IMR-90 (cell line): Measurements from ENCODE around the gene SERINC3. TPM values are rescaled to one million over a fixed set of nuclear protein-coding genes. Genes with fewer than 3 reads are reported as not detected.
A peak's percentile ranks its signal among the peaks of the same experiment; 100 is the strongest.

ENCODE experiments used
- ATAC-seq: fragments of 200-7000 bp; cut with Tn5 transposase; 2 replicates; pipeline ENCODE4 v1.9.1; 2020; ENCODE audit warnings: low read depth, mild to moderate bottlenecking, moderate library complexity
- BruUV-seq: library from RNA; stranded (reverse); fragments of 400-500 nt; replicated peaks from 2 replicates; lab custom pipeline; 2021; lab: Mats Ljungman, UMichigan
- CTCF ChIA-PET: fragments of 300-600 bp; formaldehyde crosslinking; extraction: SDS; loops from one replicate; lab custom pipeline; 2021; ENCODE audit warnings: antibody characterized with exemption; lab: Yijun Ruan, JAX
- POLR2A ChIA-PET: fragments of 300-600 bp; sonication (Branson Sonifier 250); formaldehyde crosslinking; loops from one replicate; lab custom pipeline; 2022; ENCODE audit warnings: antibody characterized with exemption; ENCODE audit not compliant: unreplicated experiment; lab: Charles Lee
- DNase-seq: peaks from one replicate; pipeline ENCODE4 v3.0.0; 2013
- H2AFZ ChIP-seq: replicated peaks from 2 replicates; pipeline ENCODE3; 2013; ENCODE audit warnings: low read length, mild to moderate bottlenecking; ENCODE audit not compliant: poor library complexity
- H2AK5ac ChIP-seq: 2 replicates; pipeline ENCODE4 v1.6.1; 2013; ENCODE audit warnings: low read depth, low read length, inconsistent platforms
- H2AK9ac ChIP-seq: replicated peaks from 2 replicates; pipeline ENCODE3; 2013; ENCODE audit warnings: mild to moderate bottlenecking, low read depth, low read length, moderate library complexity; ENCODE audit not compliant: poor library complexity
- H2BK120ac ChIP-seq: 2 replicates; pipeline ENCODE4 v1.6.1; 2013; ENCODE audit warnings: low read depth, low read length, inconsistent platforms
- H2BK15ac ChIP-seq: 3 replicates; pipeline ENCODE4 v1.6.1; 2013; ENCODE audit warnings: low read depth, low read length, inconsistent platforms
- H2BK20ac ChIP-seq: 2 replicates; pipeline ENCODE4 v1.6.1; 2013; ENCODE audit warnings: low read depth, mild to moderate bottlenecking, inconsistent platforms, low read length, moderate library complexity
- H2BK5ac ChIP-seq: 2 replicates; pipeline ENCODE4 v1.6.1; 2013; ENCODE audit warnings: mild to moderate bottlenecking, low read depth, low read length, inconsistent platforms; ENCODE audit not compliant: poor library complexity, severe bottlenecking
- H3K14ac ChIP-seq: replicated peaks from 2 replicates; pipeline ENCODE4 v1.6.1; 2013; ENCODE audit warnings: low read depth, low read length, inconsistent platforms
- H3K18ac ChIP-seq: 2 replicates; pipeline ENCODE4 v1.6.1; 2013; ENCODE audit warnings: low read depth, low read length, control low read depth
- H3K23ac ChIP-seq: 2 replicates; pipeline ENCODE4 v1.6.1; 2013; ENCODE audit warnings: low read depth, low read length, inconsistent platforms
- H3K27ac ChIP-seq: 2 replicates; pipeline ENCODE4 v1.5.1; 2013; ENCODE audit warnings: mild to moderate bottlenecking, control low read depth, low read length; ENCODE audit not compliant: insufficient read depth
- H3K27me3 ChIP-seq: 2 replicates; pipeline ENCODE4 v1.6.1; 2013; ENCODE audit warnings: low read length; ENCODE audit not compliant: control insufficient read depth, insufficient read depth
- H3K36me3 ChIP-seq: 2 replicates; pipeline ENCODE4 v1.6.1; 2013; ENCODE audit warnings: low read length, mixed read lengths; ENCODE audit not compliant: control insufficient read depth, insufficient read depth
- H3K4ac ChIP-seq: 2 replicates; pipeline ENCODE4 v1.6.1; 2013; ENCODE audit warnings: low read depth, low read length, inconsistent platforms
- H3K4me1 ChIP-seq: 2 replicates; pipeline ENCODE4 v1.6.1; 2013; ENCODE audit warnings: low read length, mixed read lengths; ENCODE audit not compliant: control insufficient read depth, insufficient read depth
- H3K4me2 ChIP-seq: 2 replicates; pipeline ENCODE4 v1.6.1; 2013; ENCODE audit warnings: low read depth, mild to moderate bottlenecking, control low read depth, low read length, moderate library complexity
- H3K4me3 ChIP-seq: 2 replicates; pipeline ENCODE4 v1.5.1; 2013; ENCODE audit warnings: low read depth, mild to moderate bottlenecking, control low read depth, low read length, moderate library complexity; ENCODE audit not compliant: insufficient read depth
- H3K56ac ChIP-seq: 2 replicates; pipeline ENCODE4 v1.6.1; 2013; ENCODE audit warnings: low read length, inconsistent platforms; ENCODE audit not compliant: insufficient read depth; ENCODE audit errors: extremely low read depth
- H3K79me1 ChIP-seq, 2 experiments: 2 replicates each; pipeline ENCODE4 v1.6.1; 2013; ENCODE audit warnings: low read length in 2 of 2, inconsistent platforms in 1 of 2, low read depth in 1 of 2
- H3K9ac ChIP-seq: 2 replicates; pipeline ENCODE4 v1.6.1; 2013; ENCODE audit warnings: low read depth, low read length, control low read depth
- H3K9me1 ChIP-seq: 2 replicates; pipeline ENCODE4 v1.6.1; 2013; ENCODE audit warnings: low read length, inconsistent platforms; ENCODE audit not compliant: insufficient read depth
- H3K9me3 ChIP-seq: 2 replicates; pipeline ENCODE4 v1.6.1; 2013; ENCODE audit warnings: low read length; ENCODE audit not compliant: control insufficient read depth, insufficient read depth
- H4K20me1 ChIP-seq: 2 replicates; pipeline ENCODE4 v1.6.1; 2013; ENCODE audit warnings: low read length, inconsistent platforms; ENCODE audit not compliant: insufficient read depth
- H4K5ac ChIP-seq: 2 replicates; pipeline ENCODE4 v1.6.1; 2013; ENCODE audit warnings: mild to moderate bottlenecking, low read depth, low read length, control low read depth
- H4K8ac ChIP-seq, 2 experiments: 2 replicates each; pipeline ENCODE4 v1.6.1; 2013; ENCODE audit warnings: low read depth in 2 of 2, low read length in 2 of 2, control low read depth in 1 of 2, inconsistent platforms in 1 of 2
- H4K91ac ChIP-seq: 2 replicates; pipeline ENCODE4 v1.6.1; 2013; ENCODE audit warnings: low read depth, low read length, inconsistent platforms; ENCODE audit not compliant: insufficient read depth
- BHLHE40 ChIP-seq: fragments of 150-350 bp; IDR thresholded peaks from 2 replicates; pipeline ENCODE4 v1.6.1; 2016; ENCODE audit warnings: mild to moderate bottlenecking, low read depth, low read length
- CHD1 ChIP-seq: IDR thresholded peaks from 2 replicates; pipeline ENCODE4 v1.6.1; 2012; ENCODE audit warnings: low read depth, low read length, improper control_type of control experiment
- FOS ChIP-seq: fragments of 150-350 bp; IDR thresholded peaks from 2 replicates; pipeline ENCODE4 v1.6.1; 2016; ENCODE audit warnings: low read depth, low read length
- MXI1 ChIP-seq: IDR thresholded peaks from 2 replicates; pipeline ENCODE4 v1.6.1; 2012; ENCODE audit warnings: low read depth, mild to moderate bottlenecking, low read length, moderate library complexity, borderline replicate concordance
- NFE2L2 ChIP-seq: fragments of 150-350 bp; IDR thresholded peaks from 2 replicates; pipeline ENCODE4 v1.6.1; 2016; ENCODE audit warnings: low read depth, mild to moderate bottlenecking, low read length
- POLR2A ChIP-seq: IDR thresholded peaks from 2 replicates; pipeline ENCODE4 v1.6.1; 2012; ENCODE audit warnings: mild to moderate bottlenecking, low read depth, low read length
- SMC3 ChIP-seq: fragments of 150-350 bp; IDR thresholded peaks from 2 replicates; pipeline ENCODE4 v1.6.1; 2016; ENCODE audit warnings: low read depth, mild to moderate bottlenecking, antibody characterized with exemption, low read length, moderate library complexity
- USF2 ChIP-seq: fragments of 150-350 bp; IDR thresholded peaks from 2 replicates; pipeline ENCODE4 v1.6.1; 2017; ENCODE audit warnings: mild to moderate bottlenecking, antibody characterized with exemption, low read length, low read depth
- WGBS, 2 experiments: methylation state at CpG; one replicate each; pipeline versions ENCODE4 v1.1.5 to v1.1.7; 2013; ENCODE audit warnings: missing lambda C conversion rate in 2 of 2; ENCODE audit not compliant: insufficient read length in 1 of 2; ENCODE audit errors: extremely low coverage in 2 of 2; 5-methylcytosine and 5-hydroxymethylcytosine counted together
- dilution Hi-C: fragments of 300-500 bp; cut with HindIII; formaldehyde crosslinking; loops from one replicate; pipeline ENCODE4 v1.14.3; 2018; ENCODE audit warnings: low sequenced_read_pairs; ENCODE audit not compliant: unreplicated experiment
- in situ Hi-C: fragments of 300-500 bp; cut with MboI; formaldehyde crosslinking; loops from 3 replicates; pipeline ENCODE4 v1.14.3; 2019; ENCODE audit warnings: low sequenced_read_pairs, inconsistent platforms, mixed read lengths
- intact Hi-C: fragments of 100-400 bp; cut with micrococcal nuclease; formaldehyde crosslinking; loops from 2 replicates; pipeline ENCODE4 v1.10.0; 2022
- polyA plus RNA-seq, 3 experiments: library from polyadenylated mRNA; depleted of rRNA; stranded (reverse); fragments of >200 nt; gene quantifications; 2 replicates each; pipeline ENCODE4 v1.2.3, GENCODE V29; 2012; ENCODE audit warnings: low replicate concordance in 1 of 3
- total RNA-seq: library from RNA; depleted of rRNA; stranded (reverse); fragments of >200 nt; gene quantifications from 2 replicates; pipeline ENCODE4 v1.2.3, GENCODE V29; 2012
- TF ChIP-seq, protein P1 (sequence below): conservative IDR thresholded peaks from 2 replicates; pipeline ENCODE4 v1.5.1; 2012; ENCODE audit warnings: mild to moderate bottlenecking, low read depth, low read length, improper control_type of control experiment

SERINC3 gene
- total and polyA plus RNA-seq, 2 of the 4 experiments (the other 2 are of a cell fraction), result 101 to 132 TPM

DNA sequence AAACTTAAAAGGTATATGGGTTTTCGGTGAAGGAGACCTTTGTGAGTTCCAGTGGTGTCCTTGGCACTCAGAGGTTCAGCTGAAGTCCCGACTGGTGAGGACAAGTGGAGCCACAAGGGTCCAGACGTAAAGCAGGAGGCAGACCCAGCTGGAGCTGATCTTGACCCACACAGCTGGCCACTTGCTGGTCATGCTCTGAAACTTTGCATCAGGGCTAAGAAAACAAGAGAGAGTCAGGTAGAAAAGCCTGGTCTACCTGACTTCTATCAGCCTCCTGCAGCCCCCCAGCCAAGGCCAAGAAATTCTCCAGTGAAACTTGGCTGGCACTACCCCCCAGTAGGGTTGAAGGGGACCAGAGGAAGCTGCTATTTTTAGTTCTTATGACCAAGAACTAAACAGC lies 21.6 kb downstream of the SERINC3 start:
- Histone ChIP-seq H2AK9ac (no peak overlapping the region), H2BK5ac (no peak overlapping the region), H2BK15ac (no peak overlapping the region), H3K4me2 (no peak overlapping the region), H2AFZ (no peak overlapping the region), H4K20me1 (peaks cover 16% of the 10 kb centered on the region; the same call in 1 of the 2 replicates), H3K4ac (no peak overlapping the region), H3K9ac (no peak overlapping the region), H2BK20ac (no peak overlapping the region), H4K5ac (no peak overlapping the region), H3K14ac (no peak overlapping the region), H3K9me1 (peaks cover 15% of the 10 kb centered on the region), H2AK5ac (0 out of 2 replicates have a peak overlapping the region, but pooled peaks have one; percentile 55), H3K36me3 (peaks cover 38% of the 10 kb centered on the region), H4K8ac (no peak overlapping the region), H3K23ac (no peak overlapping the region), H3K27me3 (no peaks in the 10 kb centered on the region), H3K9me3 (no peaks in the 10 kb centered on the region), H3K4me3 (no peak overlapping the region), H3K79me1 (peaks cover 32 to 46% of the 10 kb centered on the region in 2 experiments), H3K56ac (no peak overlapping the region), H3K18ac (no peak overlapping the region), H2BK120ac (no peak overlapping the region), H3K27ac (no peak overlapping the region), H4K91ac (no peak overlapping the region), H3K4me1 (peaks cover 20% of the 10 kb centered on the region)
- ATAC-seq, result no peak
- dilution Hi-C loops (no loop called here), in situ Hi-C loops (no loop called here), intact Hi-C loops (no loop called here)
- DNase-seq, result no peak
- POLR2A ChIA-PET, result no interaction called here
- BruUV-seq, result no TSS peak
- WGBS, 2 experiments, result no CpG with 5 or more reads among the region's 3 CpGs
- TF ChIP-seq POLR2A (no peak), MXI1 (no peak), SMC3 (no peak), USF2 (no peak), CHD1 (no peak), NFE2L2 (no peak), FOS (no peak), BHLHE40 (no peak)
- TF ChIP-seq, protein P1, sequence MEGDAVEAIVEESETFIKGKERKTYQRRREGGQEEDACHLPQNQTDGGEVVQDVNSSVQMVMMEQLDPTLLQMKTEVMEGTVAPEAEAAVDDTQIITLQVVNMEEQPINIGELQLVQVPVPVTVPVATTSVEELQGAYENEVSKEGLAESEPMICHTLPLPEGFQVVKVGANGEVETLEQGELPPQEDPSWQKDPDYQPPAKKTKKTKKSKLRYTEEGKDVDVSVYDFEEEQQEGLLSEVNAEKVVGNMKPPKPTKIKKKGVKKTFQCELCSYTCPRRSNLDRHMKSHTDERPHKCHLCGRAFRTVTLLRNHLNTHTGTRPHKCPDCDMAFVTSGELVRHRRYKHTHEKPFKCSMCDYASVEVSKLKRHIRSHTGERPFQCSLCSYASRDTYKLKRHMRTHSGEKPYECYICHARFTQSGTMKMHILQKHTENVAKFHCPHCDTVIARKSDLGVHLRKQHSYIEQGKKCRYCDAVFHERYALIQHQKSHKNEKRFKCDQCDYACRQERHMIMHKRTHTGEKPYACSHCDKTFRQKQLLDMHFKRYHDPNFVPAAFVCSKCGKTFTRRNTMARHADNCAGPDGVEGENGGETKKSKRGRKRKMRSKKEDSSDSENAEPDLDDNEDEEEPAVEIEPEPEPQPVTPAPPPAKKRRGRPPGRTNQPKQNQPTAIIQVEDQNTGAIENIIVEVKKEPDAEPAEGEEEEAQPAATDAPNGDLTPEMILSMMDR, result no peak
- CTCF ChIA-PET, result interaction anchor here (0.7 kb wide), 1 partner anchor 26 kb away, joined by 3 read pairs; no protein-coding TSS in a partner anchor
